ENCODE data around the gene KAT8. TPM values are rescaled to one million over a fixed set of nuclear protein-coding genes. Genes with fewer than 3 reads are reported as not detected.

The KAT8 gene
- total and polyA plus RNA-seq, 2 of the 13 experiments (the other 11 are each of a cell fraction or from before 2014, with no cell fraction given), result 79.0 to 84.2 TPM

DNA sequence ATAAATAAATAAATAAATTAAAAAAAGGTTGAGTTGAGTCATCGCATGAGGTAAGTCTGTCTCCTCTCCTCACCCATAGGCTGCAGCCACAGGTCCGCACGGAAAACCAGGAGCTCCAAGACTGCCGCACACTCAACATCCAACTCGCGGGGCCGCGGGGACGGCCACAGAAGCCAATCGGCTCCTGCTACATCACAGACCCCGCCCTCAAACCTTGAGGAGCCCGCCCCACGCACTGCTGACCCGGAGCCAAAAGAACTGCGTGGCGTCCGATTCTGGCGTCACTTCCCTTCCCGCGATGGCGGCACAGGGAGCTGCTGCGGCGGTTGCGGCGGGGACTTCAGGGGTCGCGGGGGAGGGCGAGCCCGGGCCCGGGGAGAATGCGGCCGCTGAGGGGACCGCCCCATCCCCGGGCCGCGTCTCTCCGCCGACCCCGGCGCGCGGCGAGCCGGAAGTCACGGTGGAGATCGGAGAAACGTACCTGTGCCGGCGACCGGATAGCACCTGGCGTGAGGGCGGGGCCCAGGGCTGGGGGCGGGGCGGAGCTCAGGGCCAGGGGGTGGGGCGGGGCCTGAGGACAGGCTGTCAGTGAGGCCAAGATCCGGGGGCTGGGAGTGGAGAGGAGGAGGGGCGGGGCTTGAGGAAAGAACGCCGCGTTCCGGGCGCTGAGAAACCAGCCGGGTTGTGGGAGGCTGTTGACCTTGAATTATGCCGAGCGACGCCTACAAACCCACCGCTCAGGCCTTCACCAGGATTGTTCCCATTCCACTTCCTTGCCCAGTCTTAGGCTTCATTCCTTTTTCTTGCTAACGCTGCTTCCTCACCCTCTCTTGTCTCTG lies at the start of gene KAT8 (continued):
- TF ChIP-seq CHD4 (IDR thresholded peaks at IDR 0.05; ENCODE audit: borderline replicate concordance, low read length) (no peak), TCF7L2 (IDR thresholded peaks at IDR 0.05; ENCODE audit: low read depth, low read length) (no peak), BCL6 (CRISPR knock-in tag; IDR thresholded peaks at IDR 0.05) (peak; percentile 37; the same call in 1 of the 2 replicates), REPIN1 (CRISPR knock-in tag; IDR thresholded peaks at IDR 0.05; ENCODE audit: borderline replicate concordance, low read depth) (peak; percentile 89), KDM2A (CRISPR knock-in tag; IDR thresholded peaks at IDR 0.05; ENCODE audit: borderline replicate concordance, low read depth) (peak; percentile 99), ZNF205 (CRISPR knock-in tag; IDR thresholded peaks at IDR 0.05) (peak; percentile 78), TP53 (CRISPR knock-in tag; conservative IDR thresholded peaks at IDR 0.05) (no peak), ZKSCAN1 (IDR thresholded peaks at IDR 0.05; ENCODE audit: low read length) (no peak), ZNF460 (CRISPR knock-in tag; IDR thresholded peaks at IDR 0.05; ENCODE audit: borderline replicate concordance) (peak; percentile 22; the same call in 1 of the 2 replicates), NCOR1 (IDR thresholded peaks at IDR 0.05; ENCODE audit: borderline replicate concordance, low read length) (peak; percentile 37; the same call in 1 of the 2 replicates), NRL (CRISPR knock-in tag; IDR thresholded peaks at IDR 0.05; ENCODE audit: borderline replicate concordance) (0 out of 2 replicates have a peak, but pooled peaks have one; percentile 7), CHCHD3 (CRISPR knock-in tag; IDR thresholded peaks at IDR 0.05) (peak; percentile 88; the same call in 1 of the 2 replicates), ZNF263 (CRISPR knock-in tag; IDR thresholded peaks at IDR 0.05) (peak; percentile 60; the same call in 1 of the 2 replicates), ZNF879 (CRISPR knock-in tag; IDR thresholded peaks at IDR 0.05) (no peak), ZNF543 (CRISPR knock-in tag; IDR thresholded peaks at IDR 0.05) (peak; percentile 93; the same call in 1 of the 2 replicates), ZNF607 (CRISPR knock-in tag; IDR thresholded peaks at IDR 0.05; ENCODE audit: borderline replicate concordance) (peak; percentile 80; the same call in 1 of the 2 replicates), ZNF615 (CRISPR knock-in tag; IDR thresholded peaks at IDR 0.05; ENCODE audit: borderline replicate concordance) (0 out of 2 replicates have a peak, but pooled peaks have one; percentile 37), ZNF24 (IDR thresholded peaks at IDR 0.05) (no peak), SRY (CRISPR knock-in tag; IDR thresholded peaks at IDR 0.05) (0 out of 2 replicates have a peak, but pooled peaks have one; percentile 36), ZNF766 (CRISPR knock-in tag; IDR thresholded peaks at IDR 0.05; ENCODE audit: borderline replicate concordance) (peak; percentile 38; the same call in 1 of the 2 replicates)
- TF ChIP-seq, protein P1, sequence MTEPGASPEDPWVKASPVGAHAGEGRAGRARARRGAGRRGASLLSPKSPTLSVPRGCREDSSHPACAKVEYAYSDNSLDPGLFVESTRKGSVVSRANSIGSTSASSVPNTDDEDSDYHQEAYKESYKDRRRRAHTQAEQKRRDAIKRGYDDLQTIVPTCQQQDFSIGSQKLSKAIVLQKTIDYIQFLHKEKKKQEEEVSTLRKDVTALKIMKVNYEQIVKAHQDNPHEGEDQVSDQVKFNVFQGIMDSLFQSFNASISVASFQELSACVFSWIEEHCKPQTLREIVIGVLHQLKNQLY (CRISPR knock-in tag; IDR thresholded peaks at IDR 0.05), result peak; percentile 55; the same call in 1 of the 2 replicates
- TF ChIP-seq, protein P2, sequence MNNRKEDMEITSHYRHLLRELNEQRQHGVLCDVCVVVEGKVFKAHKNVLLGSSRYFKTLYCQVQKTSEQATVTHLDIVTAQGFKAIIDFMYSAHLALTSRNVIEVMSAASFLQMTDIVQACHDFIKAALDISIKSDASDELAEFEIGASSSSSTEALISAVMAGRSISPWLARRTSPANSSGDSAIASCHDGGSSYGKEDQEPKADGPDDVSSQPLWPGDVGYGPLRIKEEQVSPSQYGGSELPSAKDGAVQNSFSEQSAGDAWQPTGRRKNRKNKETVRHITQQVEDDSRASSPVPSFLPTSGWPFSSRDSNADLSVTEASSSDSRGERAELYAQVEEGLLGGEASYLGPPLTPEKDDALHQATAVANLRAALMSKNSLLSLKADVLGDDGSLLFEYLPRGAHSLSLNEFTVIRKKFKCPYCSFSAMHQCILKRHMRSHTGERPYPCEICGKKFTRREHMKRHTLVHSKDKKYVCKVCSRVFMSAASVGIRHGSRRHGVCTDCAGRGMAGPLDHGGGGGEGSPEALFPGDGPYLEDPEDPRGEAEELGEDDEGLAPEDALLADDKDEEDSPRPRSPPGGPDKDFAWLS (CRISPR knock-in tag; IDR thresholded peaks at IDR 0.05; ENCODE audit: borderline replicate concordance), result no peak
- TF ChIP-seq, protein P3, sequence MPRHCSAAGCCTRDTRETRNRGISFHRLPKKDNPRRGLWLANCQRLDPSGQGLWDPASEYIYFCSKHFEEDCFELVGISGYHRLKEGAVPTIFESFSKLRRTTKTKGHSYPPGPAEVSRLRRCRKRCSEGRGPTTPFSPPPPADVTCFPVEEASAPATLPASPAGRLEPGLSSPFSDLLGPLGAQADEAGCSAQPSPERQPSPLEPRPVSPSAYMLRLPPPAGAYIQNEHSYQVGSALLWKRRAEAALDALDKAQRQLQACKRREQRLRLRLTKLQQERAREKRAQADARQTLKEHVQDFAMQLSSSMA (CRISPR knock-in tag; IDR thresholded peaks at IDR 0.05), result peak; percentile 93
- TF ChIP-seq, protein P4, sequence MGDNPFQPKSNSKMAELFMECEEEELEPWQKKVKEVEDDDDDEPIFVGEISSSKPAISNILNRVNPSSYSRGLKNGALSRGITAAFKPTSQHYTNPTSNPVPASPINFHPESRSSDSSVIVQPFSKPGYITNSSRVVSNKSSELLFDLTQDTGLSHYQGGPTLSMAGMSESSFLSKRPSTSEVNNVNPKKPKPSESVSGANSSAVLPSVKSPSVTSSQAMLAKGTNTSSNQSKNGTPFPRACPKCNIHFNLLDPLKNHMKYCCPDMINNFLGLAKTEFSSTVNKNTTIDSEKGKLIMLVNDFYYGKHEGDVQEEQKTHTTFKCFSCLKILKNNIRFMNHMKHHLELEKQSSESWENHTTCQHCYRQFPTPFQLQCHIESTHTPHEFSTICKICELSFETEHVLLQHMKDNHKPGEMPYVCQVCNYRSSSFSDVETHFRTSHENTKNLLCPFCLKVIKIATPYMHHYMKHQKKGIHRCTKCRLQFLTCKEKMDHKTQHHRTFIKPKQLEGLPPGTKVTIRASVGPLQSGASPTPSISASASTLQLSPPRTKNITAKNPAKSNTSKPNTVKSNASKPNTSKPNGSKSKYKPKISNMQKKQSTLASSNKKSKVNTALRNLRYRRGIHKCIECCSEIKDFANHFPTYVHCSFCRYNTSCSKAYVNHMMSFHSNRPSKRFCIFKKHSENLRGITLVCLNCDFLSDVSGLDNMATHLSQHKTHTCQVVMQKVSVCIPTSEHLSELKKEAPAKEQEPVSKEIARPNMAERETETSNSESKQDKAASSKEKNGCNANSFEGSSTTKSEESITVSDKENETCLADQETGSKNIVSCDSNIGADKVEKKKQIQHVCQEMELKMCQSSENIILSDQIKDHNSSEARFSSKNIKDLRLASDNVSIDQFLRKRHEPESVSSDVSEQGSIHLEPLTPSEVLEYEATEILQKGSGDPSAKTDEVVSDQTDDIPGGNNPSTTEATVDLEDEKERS (CRISPR knock-in tag; IDR thresholded peaks at IDR 0.05), result no peak

Data from HepG2 (cell line).